IMR-90 (cell line): ENCODE results near the gene SV2A. TPM values are rescaled to one million over a fixed set of nuclear protein-coding genes. Genes with fewer than 3 reads are reported as not detected.

Source experiments
- ATAC-seq: fragments of 200-7000 bp; cut with Tn5 transposase; 2 replicates; pipeline ENCODE4 v1.9.1; 2020; ENCODE audit warnings: low read depth, mild to moderate bottlenecking, moderate library complexity
- BruUV-seq: library from RNA; stranded (reverse); fragments of 400-500 nt; replicated peaks from 2 replicates; lab custom pipeline; 2021; lab: Mats Ljungman, UMichigan
- CTCF ChIA-PET: fragments of 300-600 bp; formaldehyde crosslinking; extraction: SDS; loops from one replicate; lab custom pipeline; 2021; ENCODE audit warnings: antibody characterized with exemption; lab: Yijun Ruan, JAX
- POLR2A ChIA-PET: fragments of 300-600 bp; sonication (Branson Sonifier 250); formaldehyde crosslinking; loops from one replicate; lab custom pipeline; 2022; ENCODE audit warnings: antibody characterized with exemption; ENCODE audit not compliant: unreplicated experiment; lab: Charles Lee
- DNase-seq: peaks from one replicate; pipeline ENCODE4 v3.0.0; 2013
- H2AFZ ChIP-seq: replicated peaks from 2 replicates; pipeline ENCODE3; 2013; ENCODE audit warnings: low read length, mild to moderate bottlenecking; ENCODE audit not compliant: poor library complexity
- H2AK5ac ChIP-seq: 2 replicates; pipeline ENCODE4 v1.6.1; 2013; ENCODE audit warnings: low read depth, low read length, inconsistent platforms
- H2AK9ac ChIP-seq: replicated peaks from 2 replicates; pipeline ENCODE3; 2013; ENCODE audit warnings: mild to moderate bottlenecking, low read depth, low read length, moderate library complexity; ENCODE audit not compliant: poor library complexity
- H2BK120ac ChIP-seq: 2 replicates; pipeline ENCODE4 v1.6.1; 2013; ENCODE audit warnings: low read depth, low read length, inconsistent platforms
- H2BK15ac ChIP-seq: 3 replicates; pipeline ENCODE4 v1.6.1; 2013; ENCODE audit warnings: low read depth, low read length, inconsistent platforms
- H2BK20ac ChIP-seq: 2 replicates; pipeline ENCODE4 v1.6.1; 2013; ENCODE audit warnings: low read depth, mild to moderate bottlenecking, inconsistent platforms, low read length, moderate library complexity
- H2BK5ac ChIP-seq: 2 replicates; pipeline ENCODE4 v1.6.1; 2013; ENCODE audit warnings: mild to moderate bottlenecking, low read depth, low read length, inconsistent platforms; ENCODE audit not compliant: poor library complexity, severe bottlenecking
- H3K14ac ChIP-seq: replicated peaks from 2 replicates; pipeline ENCODE4 v1.6.1; 2013; ENCODE audit warnings: low read depth, low read length, inconsistent platforms
- H3K18ac ChIP-seq: 2 replicates; pipeline ENCODE4 v1.6.1; 2013; ENCODE audit warnings: low read depth, low read length, control low read depth
- H3K23ac ChIP-seq: 2 replicates; pipeline ENCODE4 v1.6.1; 2013; ENCODE audit warnings: low read depth, low read length, inconsistent platforms
- H3K27ac ChIP-seq: 2 replicates; pipeline ENCODE4 v1.5.1; 2013; ENCODE audit warnings: mild to moderate bottlenecking, control low read depth, low read length; ENCODE audit not compliant: insufficient read depth
- H3K27me3 ChIP-seq: 2 replicates; pipeline ENCODE4 v1.6.1; 2013; ENCODE audit warnings: low read length; ENCODE audit not compliant: control insufficient read depth, insufficient read depth
- H3K36me3 ChIP-seq: 2 replicates; pipeline ENCODE4 v1.6.1; 2013; ENCODE audit warnings: low read length, mixed read lengths; ENCODE audit not compliant: control insufficient read depth, insufficient read depth
- H3K4ac ChIP-seq: 2 replicates; pipeline ENCODE4 v1.6.1; 2013; ENCODE audit warnings: low read depth, low read length, inconsistent platforms
- H3K4me1 ChIP-seq: 2 replicates; pipeline ENCODE4 v1.6.1; 2013; ENCODE audit warnings: low read length, mixed read lengths; ENCODE audit not compliant: control insufficient read depth, insufficient read depth
- H3K4me2 ChIP-seq: 2 replicates; pipeline ENCODE4 v1.6.1; 2013; ENCODE audit warnings: low read depth, mild to moderate bottlenecking, control low read depth, low read length, moderate library complexity
- H3K4me3 ChIP-seq: 2 replicates; pipeline ENCODE4 v1.5.1; 2013; ENCODE audit warnings: low read depth, mild to moderate bottlenecking, control low read depth, low read length, moderate library complexity; ENCODE audit not compliant: insufficient read depth
- H3K56ac ChIP-seq: 2 replicates; pipeline ENCODE4 v1.6.1; 2013; ENCODE audit warnings: low read length, inconsistent platforms; ENCODE audit not compliant: insufficient read depth; ENCODE audit errors: extremely low read depth
- H3K79me1 ChIP-seq, 2 experiments: 2 replicates each; pipeline ENCODE4 v1.6.1; 2013; ENCODE audit warnings: low read length in 2 of 2, inconsistent platforms in 1 of 2, low read depth in 1 of 2
- H3K9ac ChIP-seq: 2 replicates; pipeline ENCODE4 v1.6.1; 2013; ENCODE audit warnings: low read depth, low read length, control low read depth
- H3K9me1 ChIP-seq: 2 replicates; pipeline ENCODE4 v1.6.1; 2013; ENCODE audit warnings: low read length, inconsistent platforms; ENCODE audit not compliant: insufficient read depth
- H3K9me3 ChIP-seq: 2 replicates; pipeline ENCODE4 v1.6.1; 2013; ENCODE audit warnings: low read length; ENCODE audit not compliant: control insufficient read depth, insufficient read depth
- H4K20me1 ChIP-seq: 2 replicates; pipeline ENCODE4 v1.6.1; 2013; ENCODE audit warnings: low read length, inconsistent platforms; ENCODE audit not compliant: insufficient read depth
- H4K5ac ChIP-seq: 2 replicates; pipeline ENCODE4 v1.6.1; 2013; ENCODE audit warnings: mild to moderate bottlenecking, low read depth, low read length, control low read depth
- H4K8ac ChIP-seq, 2 experiments: 2 replicates each; pipeline ENCODE4 v1.6.1; 2013; ENCODE audit warnings: low read depth in 2 of 2, low read length in 2 of 2, control low read depth in 1 of 2, inconsistent platforms in 1 of 2
- H4K91ac ChIP-seq: 2 replicates; pipeline ENCODE4 v1.6.1; 2013; ENCODE audit warnings: low read depth, low read length, inconsistent platforms; ENCODE audit not compliant: insufficient read depth
- BHLHE40 ChIP-seq: fragments of 150-350 bp; IDR thresholded peaks from 2 replicates; pipeline ENCODE4 v1.6.1; 2016; ENCODE audit warnings: mild to moderate bottlenecking, low read depth, low read length
- CTCF ChIP-seq: conservative IDR thresholded peaks from 2 replicates; pipeline ENCODE4 v1.5.1; 2012; ENCODE audit warnings: mild to moderate bottlenecking, low read depth, low read length, improper control_type of control experiment
- MAZ ChIP-seq: IDR thresholded peaks from 2 replicates; pipeline ENCODE4 v1.6.1; 2012; ENCODE audit warnings: low read depth, mild to moderate bottlenecking, low read length, improper control_type of control experiment, moderate library complexity, borderline replicate concordance
- MXI1 ChIP-seq: IDR thresholded peaks from 2 replicates; pipeline ENCODE4 v1.6.1; 2012; ENCODE audit warnings: low read depth, mild to moderate bottlenecking, low read length, moderate library complexity, borderline replicate concordance
- NFE2L2 ChIP-seq: fragments of 150-350 bp; IDR thresholded peaks from 2 replicates; pipeline ENCODE4 v1.6.1; 2016; ENCODE audit warnings: low read depth, mild to moderate bottlenecking, low read length
- POLR2A ChIP-seq: IDR thresholded peaks from 2 replicates; pipeline ENCODE4 v1.6.1; 2012; ENCODE audit warnings: mild to moderate bottlenecking, low read depth, low read length
- RAD21 ChIP-seq: IDR thresholded peaks from 2 replicates; pipeline ENCODE4 v1.6.1; 2012; ENCODE audit warnings: low read length, improper control_type of control experiment
- RCOR1 ChIP-seq: IDR thresholded peaks from 2 replicates; pipeline ENCODE4 v1.6.1; 2012; ENCODE audit warnings: mild to moderate bottlenecking, low read length, improper control_type of control experiment; ENCODE audit not compliant: insufficient replicate concordance
- SMC3 ChIP-seq: fragments of 150-350 bp; IDR thresholded peaks from 2 replicates; pipeline ENCODE4 v1.6.1; 2016; ENCODE audit warnings: low read depth, mild to moderate bottlenecking, antibody characterized with exemption, low read length, moderate library complexity
- USF2 ChIP-seq: fragments of 150-350 bp; IDR thresholded peaks from 2 replicates; pipeline ENCODE4 v1.6.1; 2017; ENCODE audit warnings: mild to moderate bottlenecking, antibody characterized with exemption, low read length, low read depth
- WGBS, 2 experiments: methylation state at CpG; one replicate each; pipeline versions ENCODE4 v1.1.5 to v1.1.7; 2013; ENCODE audit warnings: missing lambda C conversion rate in 2 of 2; ENCODE audit not compliant: insufficient read length in 1 of 2; ENCODE audit errors: extremely low coverage in 2 of 2; 5-methylcytosine and 5-hydroxymethylcytosine counted together
- dilution Hi-C: fragments of 300-500 bp; cut with HindIII; formaldehyde crosslinking; loops from one replicate; pipeline ENCODE4 v1.14.3; 2018; ENCODE audit warnings: low sequenced_read_pairs; ENCODE audit not compliant: unreplicated experiment
- in situ Hi-C: fragments of 300-500 bp; cut with MboI; formaldehyde crosslinking; loops from 3 replicates; pipeline ENCODE4 v1.14.3; 2019; ENCODE audit warnings: low sequenced_read_pairs, inconsistent platforms, mixed read lengths
- intact Hi-C: fragments of 100-400 bp; cut with micrococcal nuclease; formaldehyde crosslinking; loops from 2 replicates; pipeline ENCODE4 v1.10.0; 2022
- polyA plus RNA-seq, 3 experiments: library from polyadenylated mRNA; depleted of rRNA; stranded (reverse); fragments of >200 nt; gene quantifications; 2 replicates each; pipeline ENCODE4 v1.2.3, GENCODE V29; 2012; ENCODE audit warnings: low replicate concordance in 1 of 3
- total RNA-seq: library from RNA; depleted of rRNA; stranded (reverse); fragments of >200 nt; gene quantifications from 2 replicates; pipeline ENCODE4 v1.2.3, GENCODE V29; 2012

The SV2A gene
- total and polyA plus RNA-seq, 2 of the 4 experiments (the other 2 are of a cell fraction) = 15.4 to 19.6 TPM

- peaks cover 5% of the 10 kb centered on the region for H3K4me1 ChIP-seq
Measured at GRCh38 chr1:149928401-149928724, 10.7 kb upstream of the SV2A start.

More at GRCh38 chr1:149928401-149928724, 10.7 kb upstream of the SV2A start:
- no peak overlapping the region for H2BK20ac ChIP-seq
- peaks cover 35% of the 10 kb centered on the region for H3K36me3 ChIP-seq
- peak overlapping the region; percentile 68 for H2AK5ac ChIP-seq
- ATAC-seq (no peak), DNase-seq (no peak)
- peak overlapping the region; percentile 82 for H2BK5ac ChIP-seq
- H3K79me1 ChIP-seq = peaks cover 29 to 68% of the 10 kb centered on the region in 2 experiments
- peak overlapping the region; percentile 92 for H3K14ac ChIP-seq
- peak overlapping the region; percentile 91 to 98 for H4K8ac ChIP-seq
- peak overlapping the region; percentile 91 for H3K4me2 ChIP-seq
- H2BK15ac ChIP-seq = no peak overlapping the region
- no peak overlapping the region for H3K18ac ChIP-seq
- peaks cover 14% of the 10 kb centered on the region for H3K9me1 ChIP-seq
- peak overlapping the region; percentile 86 for H4K91ac ChIP-seq
- peaks cover 8% of the 10 kb centered on the region; the same call in 1 of the 2 replicates for H4K20me1 ChIP-seq
- no peaks in the 10 kb centered on the region for H3K9me3 ChIP-seq
- H3K9ac ChIP-seq = peak overlapping the region; percentile 94
- peak overlapping the region; percentile 93 for H3K56ac ChIP-seq
- no CpG with 5 or more reads among the region's 1 CpG for WGBS, 2 experiments
- peak overlapping the region; percentile 91 for H3K4ac ChIP-seq
- H2AK9ac ChIP-seq = peak overlapping the region; percentile 94
- TF ChIP-seq POLR2A = no peak
- TF ChIP-seq RCOR1 = no peak
- TF ChIP-seq CTCF = no peak
- TF ChIP-seq USF2 = no peak
- TF ChIP-seq MAZ = no peak
- no peak for TF ChIP-seq NFE2L2
- TF ChIP-seq MXI1 = no peak
- no peak for TF ChIP-seq BHLHE40
- no peak for TF ChIP-seq SMC3
- no peak for TF ChIP-seq RAD21
- peak overlapping the region; percentile 90 for H4K5ac ChIP-seq
- no peak overlapping the region for H2BK120ac ChIP-seq
- H3K4me3 ChIP-seq = peak overlapping the region; percentile 89
- H3K27ac ChIP-seq = peak overlapping the region; percentile 91
- POLR2A ChIA-PET = interaction anchor here (0.7 to 1.2 kb wide), 2 partner anchors 9 to 41 kb away, joined by 3 to 6 read pairs; a partner anchor contains a TSS
- dilution Hi-C loops (no loop called here), intact Hi-C loops (no loop called here), in situ Hi-C loops (no loop called here)
- peak overlapping the region; percentile 91 for H3K23ac ChIP-seq
- no peaks in the 10 kb centered on the region for H3K27me3 ChIP-seq
- no TSS peak for BruUV-seq
- CTCF ChIA-PET = no interaction called here
- peak overlapping the region; percentile 94 for H2AFZ ChIP-seq
